OCI-LY3 (cell line): ENCODE results near the gene BCO1.

Experiments
- CTCF ChIP-seq: fragments of 200-600, 300-600 bp; sonication (generic); IDR thresholded peaks from 2 replicates; pipeline ENCODE4 v1.5.1; 2014; ENCODE audit warnings: antibody characterized with exemption, low read length, low read depth
- EZH2phosphoT487 ChIP-seq: fragments of 200-600 bp; shearing (Covaris generic); IDR thresholded peaks from 2 replicates; pipeline ENCODE4 v1.6.1; 2018; ENCODE audit warnings: antibody characterized with exemption, mixed run types, low read depth

GRCh38 chr16:81242977-81243618 is 4.6 kb downstream of the BCO1 start:
- no peak for TF ChIP-seq EZH2phosphoT487
- no peak for TF ChIP-seq CTCF
